ENCODE data around the gene HMGCL.
"Not testable (repeated sequence)": the region's sequence is repeated elsewhere in the genome, so short reads cannot be mapped to it uniquely, and the experiment has no call there.

The HMGCL gene

GRCh38 chr1:23826590-23826989 lies 1.4 kb upstream of the HMGCL start:
- DNase-seq (ENCODE audit: low read depth): not testable (repeated sequence)

- DNase-seq (ENCODE audit: low read depth): no peak
Observed at GRCh38 chr1:23825762-23826522, 713 bp upstream of the HMGCL start.

GRCh38 chr1:23824711-23825075 lies 536 bp downstream of the HMGCL start:
- no peak for DNase-seq (ENCODE audit: low read depth)

GRCh38 chr1:23823767-23824166 lies 1.5 kb downstream of the HMGCL start:
- no peak for DNase-seq (ENCODE audit: low read depth)

GRCh38 chr1:23817633-23818032 lies 7.6 kb downstream of the HMGCL start:
- no peak for DNase-seq (ENCODE audit: low read depth)

- no peak for DNase-seq (ENCODE audit: low read depth)
Observed at GRCh38 chr1:23816906-23817305, 8.3 kb downstream of the HMGCL start.

- no peak for DNase-seq (ENCODE audit: low read depth)
Observed at GRCh38 chr1:23816361-23816760, 8.9 kb downstream of the HMGCL start.

GRCh38 chr1:23814016-23814415 lies 11.2 kb downstream of the HMGCL start:
- no peak for DNase-seq (ENCODE audit: low read depth)

GRCh38 chr1:23810818-23811540 lies 14.2 kb downstream of the HMGCL start:
- DNase-seq (ENCODE audit: low read depth): peak; percentile 46

- DNase-seq (ENCODE audit: low read depth): peak; percentile 77
Observed at GRCh38 chr1:23809751-23810171, 15.5 kb downstream of the HMGCL start.

- no peak for DNase-seq (ENCODE audit: low read depth)
Observed at GRCh38 chr1:23807453-23807852, 17.8 kb downstream of the HMGCL start.

- no peak for DNase-seq (ENCODE audit: low read depth)
Observed at GRCh38 chr1:23806280-23806679, 18.9 kb downstream of the HMGCL start.

- no peak for DNase-seq (ENCODE audit: low read depth)
Observed at GRCh38 chr1:23805025-23805424, 20.2 kb downstream of the HMGCL start.

GRCh38 chr1:23804183-23804835 lies 20.9 kb downstream of the HMGCL start:
- DNase-seq (ENCODE audit: low read depth): no peak

GRCh38 chr1:23803674-23804073 lies 21.6 kb downstream of the HMGCL start:
- DNase-seq (ENCODE audit: low read depth): no peak

- DNase-seq (ENCODE audit: low read depth): not testable (repeated sequence)
Observed at GRCh38 chr1:23802809-23803342, 22.4 kb downstream of the HMGCL start.

- no peak for DNase-seq (ENCODE audit: low read depth)
Observed at GRCh38 chr1:23801876-23802275, 23.4 kb downstream of the HMGCL start.

- no peak for DNase-seq (ENCODE audit: low read depth)
Observed at GRCh38 chr1:23801338-23801748, 23.9 kb downstream of the HMGCL start.

- DNase-seq (ENCODE audit: low read depth): peak; percentile 98
Observed at GRCh38 chr1:23800400-23801337, 24.6 kb downstream of the HMGCL start, which contains the start of gene GALE. TSS of gene GALE (minus strand) at chr1:23800754. CDS start at chr1:23799007, 1,747 bp downstream.

- peak; percentile 36 for DNase-seq (ENCODE audit: low read depth)
Observed at GRCh38 chr1:23799570-23800399, 25.4 kb downstream of the HMGCL start.

- DNase-seq (ENCODE audit: low read depth): no peak
Observed at GRCh38 chr1:23799255-23799569, 26.0 kb downstream of the HMGCL start.
